GM19395 (cell line): ENCODE results near the gene PAOX.
"Not testable (repeated sequence)": the region's sequence is repeated elsewhere in the genome, so short reads cannot be mapped to it uniquely, and the experiment has no call there.

Experiments used
- ATAC-seq: cut with Tn5 transposase; IDR thresholded peaks from one replicate; pipeline ENCODE4 v1.9.1; 2021; ENCODE audit warnings: mild to moderate bottlenecking, moderate library complexity; ENCODE audit not compliant: unreplicated experiment

The PAOX gene

DNA sequence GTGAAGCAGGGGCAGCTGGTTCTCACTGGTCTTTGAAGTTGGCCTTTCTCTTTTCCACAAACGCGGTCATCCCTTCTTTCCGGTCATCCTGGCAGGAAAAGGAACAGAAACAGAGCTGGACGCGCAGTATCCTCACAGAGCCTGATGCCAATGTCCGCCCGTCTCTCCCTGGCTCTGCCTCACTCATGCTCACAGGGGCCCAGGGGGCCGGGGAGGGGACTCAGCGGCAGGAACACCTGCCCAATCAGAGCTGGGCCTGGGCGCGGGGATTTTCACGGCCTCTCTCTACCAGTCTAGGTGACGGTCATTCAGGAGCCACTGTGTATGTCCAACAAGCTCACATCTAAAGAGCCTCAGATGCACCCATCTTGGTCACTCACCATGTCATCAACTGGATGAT is 16.2 kb upstream of the PAOX start:
- ATAC-seq: no peak

DNA sequence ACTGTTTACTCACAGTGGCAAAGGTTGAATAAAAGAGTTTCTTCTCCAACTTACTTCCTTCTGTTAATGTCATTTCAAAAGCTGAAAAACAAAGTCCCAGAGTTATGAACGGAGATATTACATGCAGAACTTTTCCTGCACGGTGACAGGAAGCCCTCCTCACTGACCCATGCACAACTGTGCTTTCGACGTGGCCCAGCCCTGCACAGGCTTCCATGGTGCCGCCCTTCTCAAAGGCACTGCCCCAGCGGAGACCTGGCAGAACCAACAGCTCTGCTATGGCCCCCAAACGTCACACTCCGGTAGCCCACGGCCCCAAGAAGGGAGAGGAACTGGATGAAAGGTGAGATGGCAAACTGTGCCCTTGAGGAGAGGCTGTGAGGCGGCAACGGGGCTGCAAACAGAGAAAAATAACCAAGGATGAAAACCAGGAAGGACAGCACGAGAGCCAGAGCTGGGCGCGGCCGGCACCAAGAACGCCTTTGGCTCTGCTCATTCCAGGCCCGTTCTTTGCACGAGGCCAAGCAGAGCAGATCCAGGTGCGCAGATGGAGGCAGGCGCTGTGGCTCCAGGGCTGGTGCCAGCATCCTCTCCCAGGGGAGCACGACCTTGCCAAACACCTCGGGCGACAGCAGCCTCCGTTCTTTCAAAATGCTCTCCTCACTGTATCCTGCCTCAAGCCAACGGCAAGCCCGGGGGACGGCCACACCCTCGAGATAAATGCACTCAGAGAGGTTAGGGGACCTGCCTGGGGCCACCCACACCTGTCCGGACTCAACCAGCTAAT is 14.2 kb upstream of the PAOX start:
- no peak for ATAC-seq

DNA sequence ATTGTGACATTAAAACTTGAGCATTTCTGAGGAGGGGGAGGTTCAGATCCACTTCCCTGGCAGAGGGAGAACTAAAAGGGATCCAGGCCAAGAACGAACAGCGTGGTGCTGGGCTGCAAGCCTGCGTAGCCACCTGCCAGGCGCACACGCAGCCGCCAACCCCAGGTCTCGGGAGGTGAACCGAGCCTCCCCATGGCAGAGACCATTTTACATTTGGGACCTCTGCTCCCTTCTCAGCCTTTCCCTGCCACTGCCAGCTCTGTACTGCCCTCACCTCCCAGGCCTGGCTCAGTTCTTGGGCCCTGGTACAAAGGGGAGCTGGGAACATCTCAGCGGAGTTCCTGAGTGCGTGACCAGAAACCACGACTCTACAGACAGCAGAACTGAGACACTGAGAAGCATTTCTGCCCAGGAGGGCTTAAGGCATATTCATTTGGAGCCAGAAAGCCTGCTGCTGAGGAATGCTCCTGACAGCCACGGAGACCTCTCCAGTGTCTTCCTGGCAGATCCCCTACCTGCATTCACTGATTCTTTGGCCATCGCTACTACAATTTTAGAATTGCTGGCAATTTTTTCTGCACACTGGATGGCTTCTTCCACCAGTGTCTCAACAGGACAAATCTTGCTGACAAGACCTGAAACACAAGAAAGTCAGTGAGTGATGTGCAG is 13.5 kb upstream of the PAOX start:
- ATAC-seq: no peak

DNA sequence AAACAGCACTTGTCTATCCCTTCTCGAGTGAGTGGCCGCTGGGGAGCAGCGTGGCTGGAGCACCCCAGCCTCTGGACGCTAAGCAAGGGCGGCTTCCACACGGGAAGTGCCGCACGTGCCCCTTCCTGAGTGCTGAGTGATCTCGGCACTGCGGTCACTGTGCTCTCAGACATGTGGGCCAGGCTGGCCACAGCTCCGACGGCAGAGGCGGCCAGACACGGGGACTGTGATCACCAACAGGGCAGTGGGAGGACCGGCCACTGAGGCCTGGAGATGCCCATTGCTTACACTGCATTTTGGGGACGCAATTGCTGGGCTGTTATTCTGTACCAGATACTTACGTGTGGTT is 13.0 kb upstream of the PAOX start:
- ATAC-seq: no peak

DNA sequence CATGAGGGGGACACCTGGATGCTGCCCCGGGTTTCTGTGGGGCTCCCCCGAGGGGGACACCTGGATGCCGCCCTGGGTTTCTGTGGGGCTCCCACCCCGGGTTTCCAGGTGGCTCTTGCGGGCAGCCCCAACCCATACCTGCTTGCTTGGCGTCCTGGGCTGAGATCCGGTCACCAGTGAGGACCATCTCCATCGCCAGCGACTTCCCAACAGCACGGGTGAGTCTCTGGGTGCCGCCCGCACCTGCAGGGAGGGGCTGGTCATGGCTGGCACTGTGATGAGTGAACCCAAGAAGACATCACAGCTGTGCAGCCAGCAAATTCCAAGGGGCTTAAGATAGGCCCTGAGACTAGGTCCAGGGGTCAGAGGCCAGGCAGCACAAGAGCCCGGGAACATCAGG is 12.3 kb upstream of the PAOX start:
- ATAC-seq: no peak

DNA sequence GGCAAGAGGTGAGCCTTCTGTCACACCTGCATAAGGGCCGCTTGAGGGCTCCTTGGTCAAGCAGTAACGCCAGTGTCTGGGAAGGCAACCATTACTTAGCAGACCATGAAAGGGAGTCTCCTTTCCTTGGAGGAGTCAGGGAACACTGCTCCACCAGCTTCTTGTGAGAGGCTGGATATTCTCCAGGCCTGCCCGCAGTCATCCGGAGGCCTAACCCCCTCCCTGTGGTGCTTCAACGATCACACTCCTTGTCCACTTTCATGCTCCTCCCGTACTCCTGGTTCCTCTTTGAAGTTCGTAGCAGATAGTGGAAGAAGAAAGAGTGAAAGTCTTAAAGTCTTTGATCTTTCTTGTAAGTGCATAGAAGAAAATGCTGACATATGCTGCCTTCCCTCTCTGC is 11.6 kb upstream of the PAOX start:
- ATAC-seq: not testable (repeated sequence)

DNA sequence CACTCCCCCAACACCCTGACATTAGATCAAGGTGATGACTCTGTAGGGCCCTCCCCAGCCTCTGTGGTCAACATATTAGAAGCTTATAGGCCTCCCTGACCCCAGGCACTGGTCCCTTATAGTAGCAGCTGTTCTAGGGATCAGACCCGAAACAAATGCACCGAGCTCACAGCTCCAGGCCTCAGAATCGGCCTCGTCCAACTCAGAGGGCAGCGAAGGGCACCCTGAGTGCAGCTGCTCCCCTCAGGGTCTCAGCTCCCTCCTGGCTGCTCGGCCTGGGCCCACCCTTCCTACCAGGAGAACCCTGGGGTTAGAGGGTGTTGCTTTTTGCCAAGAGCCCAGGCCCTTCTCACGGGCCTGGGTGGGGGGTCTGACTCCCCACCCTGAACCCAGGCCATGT is 10.9 kb upstream of the PAOX start:
- no peak for ATAC-seq

DNA sequence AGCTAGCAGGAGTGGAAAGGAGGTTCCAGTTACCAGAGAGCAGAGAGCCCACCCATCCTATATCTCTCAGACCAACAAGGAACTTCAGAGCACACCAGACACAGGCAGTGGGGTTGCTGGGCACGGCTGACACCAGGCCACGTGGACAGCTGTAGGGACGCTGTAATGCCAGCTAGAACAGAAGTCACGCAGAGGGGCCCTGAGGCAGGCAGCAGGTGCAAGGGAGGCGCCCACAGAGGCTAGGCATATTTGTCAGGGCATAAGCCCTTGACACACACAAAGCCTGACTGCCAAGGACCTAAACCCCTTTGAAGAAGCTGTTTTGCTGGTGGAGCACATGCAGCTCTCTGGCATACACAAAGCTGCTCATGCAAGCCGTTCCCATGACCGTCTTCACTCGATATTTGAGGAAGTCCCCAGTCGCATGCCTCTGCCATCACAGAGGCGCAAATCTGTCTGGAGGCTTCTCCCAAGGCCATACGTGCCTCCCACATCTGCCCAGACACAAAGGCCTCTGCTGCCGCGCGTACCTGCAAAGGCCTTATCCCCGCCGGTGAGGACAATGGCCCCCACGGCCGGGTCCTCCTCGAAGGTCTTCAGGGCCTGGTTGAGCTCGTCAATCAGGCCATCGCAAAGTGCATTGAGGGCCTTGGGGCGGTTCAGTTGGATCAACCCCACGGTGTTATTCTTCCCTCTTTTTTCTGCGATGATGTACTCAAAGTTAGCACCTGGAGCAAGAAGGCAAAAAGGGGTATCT is 8.9 kb upstream of the PAOX start:
- no peak for ATAC-seq

DNA sequence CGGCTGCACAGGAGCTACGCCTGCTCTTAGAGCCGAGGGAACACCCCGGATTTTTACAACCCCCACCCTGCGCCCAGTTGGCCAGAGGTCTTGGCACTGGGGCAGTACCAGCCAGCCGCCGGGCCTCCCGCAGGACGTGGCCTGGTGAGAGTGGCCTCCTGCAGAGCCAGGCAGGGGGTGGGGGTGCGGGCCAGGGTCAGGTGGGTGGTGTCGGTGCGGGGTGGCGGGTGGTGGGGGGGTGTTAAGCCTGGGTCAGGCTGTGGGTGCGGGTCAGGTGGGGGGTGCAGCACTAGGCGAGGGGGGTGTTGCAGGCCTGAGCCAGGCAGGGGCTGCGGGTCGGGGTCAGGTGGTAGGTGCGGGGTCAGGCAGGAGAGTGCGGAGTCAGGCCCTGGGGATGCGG is 6.6 kb upstream of the PAOX start:
- no peak for ATAC-seq

DNA sequence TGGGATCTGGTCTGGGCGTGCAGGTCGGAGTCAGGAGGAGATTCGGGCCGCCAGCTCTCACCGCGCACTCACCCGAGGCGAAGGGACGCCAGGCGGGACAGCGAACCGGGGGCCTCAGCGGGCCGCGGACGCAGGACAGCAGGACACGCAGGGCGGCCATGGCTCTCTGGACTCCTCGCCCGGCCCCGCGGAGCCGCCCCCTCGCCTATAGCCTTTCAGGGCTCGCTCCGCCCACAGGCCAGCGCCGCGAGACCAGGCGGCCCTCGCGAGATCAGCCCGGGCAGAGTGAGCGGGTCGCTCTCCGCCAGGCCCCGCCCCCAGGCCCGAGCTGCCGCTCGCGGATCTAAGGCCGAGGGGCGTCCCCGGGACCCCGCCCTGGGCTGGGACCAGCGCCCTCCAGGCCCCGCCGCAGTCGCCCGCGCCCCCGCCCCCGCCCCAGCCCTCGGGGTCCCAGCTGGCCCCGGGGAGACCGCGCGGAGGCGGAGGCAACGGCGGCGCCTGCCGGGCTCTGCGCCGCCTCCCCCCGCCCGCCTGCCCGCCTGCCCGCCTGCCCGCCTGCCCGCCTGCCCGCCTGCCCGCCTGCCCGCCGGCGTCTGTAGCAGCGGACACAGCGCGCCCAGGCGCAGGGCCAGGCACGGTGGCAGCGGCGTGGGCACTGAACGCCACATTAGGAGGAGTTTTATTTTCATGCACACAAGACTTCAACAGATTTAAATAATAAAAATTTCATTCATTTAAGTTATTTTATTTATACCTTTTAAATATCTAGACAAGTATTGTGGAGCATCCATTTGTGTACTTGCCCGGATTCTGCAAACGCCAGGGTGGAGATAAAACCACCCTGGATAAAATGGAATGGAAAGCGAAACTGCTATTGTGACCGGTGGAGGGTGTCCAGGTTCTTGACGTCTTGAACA is 5.6 kb upstream of the PAOX start, which contains the start of gene ECHS1:
Gene ECHS1 (minus strand): TSS at position 181 of the 917 bp plus-strand sequence. CDS start 21 bp downstream, at position 160.
- ATAC-seq: peak; percentile 92

DNA sequence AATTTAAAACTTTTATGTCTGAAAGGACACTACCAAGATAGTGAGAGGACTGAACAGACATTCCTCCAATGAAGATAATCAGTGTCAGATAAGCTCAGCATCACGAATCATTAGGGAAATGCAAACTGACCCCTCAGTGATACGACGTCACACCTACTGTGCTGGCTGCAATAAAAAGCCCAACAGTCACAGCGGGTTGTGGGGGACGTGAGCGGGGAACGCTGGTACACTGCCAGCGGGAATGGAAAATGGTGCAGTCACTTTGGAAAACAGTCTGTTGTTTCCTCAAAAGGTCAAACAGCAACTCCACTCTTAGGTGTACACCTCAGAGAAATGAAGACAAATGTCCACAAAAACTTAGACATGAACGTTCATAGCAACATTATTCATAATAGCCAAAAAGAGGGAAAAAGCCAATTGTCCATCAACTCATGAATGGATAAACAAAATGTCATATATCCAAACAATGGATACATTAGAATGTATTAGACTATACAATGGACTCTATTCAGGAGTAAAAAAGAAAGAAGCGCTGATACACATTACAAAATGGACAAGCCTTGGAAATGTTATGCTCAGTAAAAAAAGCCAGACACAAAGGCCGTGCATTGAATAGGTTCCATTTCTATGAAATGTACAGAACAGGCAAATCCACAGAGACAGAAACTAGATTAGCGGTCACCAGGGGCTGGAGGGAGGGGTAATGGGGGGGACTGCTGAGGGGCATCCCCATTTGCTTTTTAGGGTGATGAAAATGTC is 3.5 kb upstream of the PAOX start:
- ATAC-seq: no peak

DNA sequence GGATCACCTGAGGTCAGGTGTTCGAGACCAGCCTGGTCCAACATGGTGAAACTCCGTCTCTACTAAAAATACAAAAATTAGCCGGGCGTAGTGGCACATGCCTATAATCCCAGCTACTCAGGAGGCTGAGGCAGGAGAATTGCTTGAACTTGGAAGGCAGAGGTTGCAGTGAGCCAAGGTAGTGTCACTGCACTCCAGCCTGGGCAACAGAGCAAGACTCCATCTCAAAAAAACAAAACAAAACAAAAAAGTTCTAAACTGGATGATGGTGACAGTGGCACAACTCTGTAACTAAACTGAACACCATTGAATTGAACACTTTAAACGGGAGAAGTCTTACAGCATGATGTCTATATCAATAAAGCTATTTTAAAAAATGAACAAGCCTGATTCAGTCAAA is 2.9 kb upstream of the PAOX start:
- ATAC-seq: not testable (repeated sequence)

DNA sequence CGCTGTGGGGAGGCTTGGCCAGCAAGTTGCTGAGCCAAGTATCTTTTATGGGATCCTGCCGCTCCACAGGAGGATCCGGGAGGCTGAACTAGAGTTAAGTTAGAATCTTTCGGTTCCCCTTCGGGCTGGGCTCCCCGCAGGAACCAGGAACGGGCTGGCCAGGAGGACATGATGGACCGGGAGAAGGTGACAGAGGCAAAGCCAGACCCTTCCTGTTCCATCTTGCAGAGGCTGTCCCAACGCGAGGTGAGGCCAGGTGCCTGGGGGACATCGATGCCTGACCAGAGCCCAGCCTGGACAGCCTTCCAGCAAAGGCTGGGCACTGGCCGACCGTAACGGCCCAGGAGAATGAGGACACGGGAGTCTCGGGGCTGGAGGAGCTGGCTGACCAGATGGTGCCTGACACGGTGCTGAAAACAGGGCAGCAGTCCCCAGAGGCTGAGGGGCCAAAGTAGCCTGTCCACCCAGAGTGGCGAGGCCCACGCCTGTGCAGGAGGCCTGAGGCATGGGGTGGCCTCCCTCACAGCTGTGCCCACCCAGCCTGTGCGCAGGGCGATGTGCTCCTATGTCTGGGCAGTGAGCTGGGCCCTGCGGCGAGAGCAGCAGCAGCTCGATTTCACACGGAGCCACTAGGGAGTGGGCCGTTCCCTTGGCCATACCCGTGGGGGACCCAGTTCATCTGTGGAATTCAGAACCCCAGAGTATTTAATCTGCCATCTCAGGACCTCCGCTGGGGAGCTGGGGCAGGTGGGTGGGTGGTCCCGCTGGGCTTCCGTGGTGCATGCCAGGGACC is 1.8 kb upstream of the PAOX start:
- no peak for ATAC-seq

DNA sequence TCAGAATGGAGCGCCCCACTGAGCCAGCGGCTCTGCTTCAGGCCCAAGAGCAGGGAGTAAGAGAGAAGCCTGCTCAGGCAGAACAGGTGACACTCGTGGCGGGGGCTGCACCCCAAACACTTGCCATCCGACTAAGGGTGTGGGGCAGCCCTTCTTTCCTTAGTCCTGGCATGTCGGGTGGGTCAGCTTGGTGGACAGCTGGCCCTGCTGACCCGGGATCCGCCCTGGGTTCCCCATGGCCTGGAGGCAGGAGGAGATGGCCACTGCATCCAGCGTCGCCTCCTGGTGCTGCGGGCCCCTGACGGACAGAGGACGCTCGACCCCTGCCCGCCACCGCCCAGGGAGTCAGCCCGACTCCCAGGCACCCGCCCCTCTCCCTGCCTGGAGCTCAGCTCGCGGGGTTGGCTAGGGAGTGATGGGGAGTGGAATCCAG is 1.2 kb upstream of the PAOX start:
- no peak for ATAC-seq

DNA sequence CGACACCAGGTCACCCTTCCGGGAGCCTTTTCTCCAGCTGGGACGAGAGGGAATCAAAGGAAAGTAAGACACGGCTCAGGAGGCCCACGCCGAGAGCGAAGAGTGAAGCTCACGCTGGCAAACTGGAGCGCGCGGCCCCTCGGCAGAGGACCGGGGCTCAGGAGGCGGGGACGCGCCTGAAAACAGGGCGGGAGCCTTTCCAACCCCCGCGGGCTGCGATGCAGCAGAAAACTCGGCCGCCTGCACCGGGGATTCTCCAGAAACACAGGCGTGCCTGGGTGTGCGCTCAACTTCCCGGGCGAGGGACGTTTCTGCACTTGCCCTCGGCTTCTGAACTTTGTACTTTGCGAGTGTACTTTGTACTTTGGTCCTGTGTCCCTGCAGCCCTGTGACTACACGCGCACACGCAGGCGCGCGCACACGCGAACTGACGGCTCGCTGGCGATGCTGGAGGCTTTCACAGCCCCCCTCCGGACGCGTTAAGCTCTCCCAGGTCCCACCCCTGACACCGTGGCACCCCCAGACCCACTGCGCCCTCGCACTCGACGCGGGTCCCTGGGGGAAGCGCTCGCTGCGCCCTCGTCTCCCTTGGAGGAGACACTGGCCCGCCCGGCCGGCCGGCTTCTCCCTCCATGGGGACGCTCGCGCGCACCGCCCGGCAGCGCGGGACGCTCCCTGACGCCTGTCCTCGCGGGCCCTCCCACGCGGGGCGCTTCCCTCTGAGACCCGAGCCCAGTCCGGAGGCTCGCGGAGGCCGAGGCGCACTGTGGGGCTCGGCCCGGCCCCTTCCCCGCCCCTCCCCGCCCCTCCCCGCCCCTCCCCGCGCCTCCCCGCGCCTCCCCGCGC is 588 bp upstream of the PAOX start:
- peak; percentile 35 for ATAC-seq

DNA sequence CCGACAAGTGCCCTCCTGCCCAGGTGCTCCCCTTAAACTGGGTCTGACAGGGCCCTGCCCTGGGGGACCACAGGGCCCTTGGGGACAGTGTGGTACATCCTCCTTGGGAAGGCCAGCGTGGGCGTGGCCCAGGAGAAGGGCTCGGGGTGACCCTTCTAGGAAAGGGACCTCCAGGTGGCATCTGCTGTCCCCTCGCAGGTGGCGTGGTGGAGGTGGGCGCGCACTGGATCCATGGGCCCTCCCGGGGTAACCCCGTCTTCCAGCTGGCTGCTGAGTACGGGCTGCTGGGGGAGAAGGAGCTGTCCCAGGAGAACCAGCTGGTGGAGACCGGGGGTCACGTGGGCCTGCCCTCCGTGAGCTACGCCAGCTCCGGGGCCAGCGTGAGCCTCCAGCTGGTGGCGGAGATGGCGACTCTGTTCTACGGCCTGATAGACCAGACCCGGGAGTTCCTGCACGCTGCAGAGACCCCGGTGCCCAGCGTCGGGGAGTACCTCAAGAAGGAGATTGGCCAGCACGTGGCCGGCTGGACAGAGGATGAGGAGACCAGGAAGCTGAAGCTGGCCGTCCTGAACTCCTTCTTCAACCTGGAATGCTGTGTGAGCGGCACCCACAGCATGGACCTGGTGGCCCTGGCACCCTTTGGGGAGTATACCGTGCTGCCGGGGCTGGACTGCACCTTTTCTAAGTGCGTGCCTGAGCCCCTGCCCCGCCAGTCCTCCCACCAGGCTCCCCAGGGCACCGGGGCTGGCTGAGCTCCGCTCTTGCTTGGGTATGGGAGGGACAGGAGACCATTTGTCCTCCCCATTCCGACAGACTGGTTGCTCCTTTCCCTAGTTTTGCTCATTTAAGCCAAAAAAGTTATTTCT is 972 bp downstream of the PAOX start:
- ATAC-seq: no peak

DNA sequence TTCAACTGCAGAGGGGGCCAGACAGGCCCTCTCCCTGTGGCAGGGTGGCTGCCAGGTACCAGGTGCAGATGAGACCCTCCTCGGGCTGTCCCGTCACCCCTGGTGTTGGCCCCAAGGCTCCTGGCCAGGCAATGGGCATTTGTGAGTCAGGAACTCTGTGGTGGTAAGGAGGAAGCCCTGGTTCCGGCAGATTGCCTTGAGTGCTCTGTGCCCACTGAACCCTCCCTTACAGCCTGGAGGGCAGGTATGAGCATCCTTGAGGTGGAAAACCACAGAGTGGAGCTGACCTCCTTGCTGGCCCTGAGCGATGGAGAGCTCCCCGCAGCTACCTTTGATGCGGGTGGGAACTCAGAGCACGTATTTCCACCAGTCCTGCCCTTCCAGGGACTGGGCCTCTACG is 2.0 kb downstream of the PAOX start:
- no peak for ATAC-seq
